PC-9 (cell line): ENCODE data around the gene MTERF1. TPM values are rescaled to one million over a fixed set of nuclear protein-coding genes. Genes with fewer than 3 reads are reported as not detected.

Source experiments
- Bru-seq: library from RNA; stranded (reverse); fragments of 400-500 nt; gene quantifications from one replicate; lab custom pipeline; 2021; lab: Mats Ljungman, UMichigan
- BruChase-seq, 2 experiments: library from RNA; stranded (reverse); fragments of 400-500 nt; gene quantifications; one replicate each; lab custom pipeline; 2021; lab: Mats Ljungman, UMichigan
- BruUV-seq: library from RNA; stranded (reverse); fragments of 400-500 nt; replicated peaks from 2 replicates; lab custom pipeline; 2021; lab: Mats Ljungman, UMichigan
- CTCF ChIA-PET: fragments of 300-600 bp; sonication (Branson Sonifier 250); formaldehyde crosslinking; loops from one replicate; lab custom pipeline; 2022; ENCODE audit warnings: antibody characterized with exemption; lab: Charles Lee
- POLR2A ChIA-PET: fragments of 300-600 bp; sonication (Branson Sonifier 250); formaldehyde crosslinking; loops from one replicate; lab custom pipeline; 2022; ENCODE audit warnings: antibody characterized with exemption; ENCODE audit not compliant: unreplicated experiment; lab: Charles Lee
- DNase-seq, 2 experiments: peaks; one replicate each; pipeline versions ENCODE4 v3.0.0 to v3.0.0-alpha.2; 2015 to 2022; ENCODE audit warnings: mixed read lengths in 1 of 2
- H2AFZ ChIP-seq: fragments of 200-600 bp; sonication (generic); 2 replicates; pipeline ENCODE4 v1.8.1; 2017; ENCODE audit warnings: antibody characterized with exemption
- H3F3A ChIP-seq: fragments of 200-600 bp; sonication (generic); 2 replicates; pipeline ENCODE4 v1.8.1; 2017; ENCODE audit warnings: antibody characterized with exemption, mild to moderate bottlenecking, low read depth; ENCODE audit not compliant: insufficient read depth
- H3K27ac ChIP-seq: fragments of 200-600 bp; sonication (generic); 2 replicates; pipeline ENCODE4 v1.6.1; 2016; ENCODE audit warnings: mixed run types
- H3K27me3 ChIP-seq: fragments of 200-600 bp; sonication (generic); 2 replicates; pipeline ENCODE4 v1.6.1; 2016; ENCODE audit warnings: low read depth, mixed run types; ENCODE audit not compliant: insufficient read depth
- H3K36me3 ChIP-seq: fragments of 200-600 bp; sonication (generic); 2 replicates; pipeline ENCODE4 v1.6.1; 2016; ENCODE audit warnings: low read depth, mixed run types
- H3K4me1 ChIP-seq: fragments of 200-600 bp; sonication (generic); replicated peaks from 2 replicates; pipeline ENCODE4 v1.6.1; 2016; ENCODE audit warnings: mixed run types; ENCODE audit not compliant: insufficient read depth
- H3K4me2 ChIP-seq: fragments of 200-600 bp; sonication (generic); 2 replicates; pipeline ENCODE4 v1.6.1; 2017; ENCODE audit warnings: mixed run types
- H3K4me3 ChIP-seq: fragments of 200-600 bp; sonication (generic); 2 replicates; pipeline ENCODE4 v1.6.1; 2016; ENCODE audit warnings: mixed run types
- H3K79me2 ChIP-seq: fragments of 200-600 bp; sonication (generic); 2 replicates; pipeline ENCODE4 v1.6.1; 2017; ENCODE audit warnings: low read depth, mixed run types
- H3K9me2 ChIP-seq: fragments of 200-600 bp; sonication (generic); 2 replicates; pipeline ENCODE4 v1.8.1; 2017; ENCODE audit warnings: mild to moderate bottlenecking; ENCODE audit not compliant: insufficient read depth
- H3K9me3 ChIP-seq: fragments of 200-600 bp; sonication (generic); 2 replicates; pipeline ENCODE4 v1.8.1; 2016; ENCODE audit warnings: low read depth; ENCODE audit not compliant: insufficient read depth
- H4K20me1 ChIP-seq: fragments of 200-600 bp; sonication (generic); 2 replicates; pipeline ENCODE4 v1.8.1; 2017; ENCODE audit not compliant: insufficient read depth
- EZH2 ChIP-seq: fragments of 200-600 bp; sonication (generic); IDR thresholded peaks from 2 replicates; pipeline ENCODE4 v1.8.0; 2017; ENCODE audit warnings: antibody characterized with exemption, low read depth
- intact Hi-C: fragments of 100-400 bp; cut with micrococcal nuclease; formaldehyde crosslinking; loops from one replicate; pipeline ENCODE4 v1.10.0; 2022; ENCODE audit not compliant: unreplicated experiment
- long read RNA-seq: library from polyadenylated mRNA; stranded (forward); transcript quantifications from one replicate; pipeline ENCODE4 v2.0.0, GENCODE V29; 2022
- total RNA-seq: library from RNA; stranded (reverse); gene quantifications from 2 replicates; pipeline ENCODE4 v1.2.3, GENCODE V29; 2021
- TF ChIP-seq, protein P1 (sequence below): fragments of 200-600 bp; sonication (generic); conservative IDR thresholded peaks from 2 replicates; pipeline ENCODE4 v1.6.1; 2017; ENCODE audit warnings: mixed run types, antibody characterized with exemption, mild to moderate bottlenecking, moderate library complexity

Gene MTERF1, protein sequence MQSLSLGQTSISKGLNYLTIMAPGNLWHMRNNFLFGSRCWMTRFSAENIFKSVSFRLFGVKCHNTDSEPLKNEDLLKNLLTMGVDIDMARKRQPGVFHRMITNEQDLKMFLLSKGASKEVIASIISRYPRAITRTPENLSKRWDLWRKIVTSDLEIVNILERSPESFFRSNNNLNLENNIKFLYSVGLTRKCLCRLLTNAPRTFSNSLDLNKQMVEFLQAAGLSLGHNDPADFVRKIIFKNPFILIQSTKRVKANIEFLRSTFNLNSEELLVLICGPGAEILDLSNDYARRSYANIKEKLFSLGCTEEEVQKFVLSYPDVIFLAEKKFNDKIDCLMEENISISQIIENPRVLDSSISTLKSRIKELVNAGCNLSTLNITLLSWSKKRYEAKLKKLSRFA
- total RNA-seq (16.9 and 17.5 TPM in 2 replicates), Bru-seq, nascent RNA (percentile 93 among the genes with signal in this experiment), BruChase-seq, experiment 1, labeled RNA remaining after a 2-hour chase (percentile 97 among the genes with signal in this experiment), BruChase-seq, experiment 2, labeled RNA remaining after a 6-hour chase (percentile 89 among the genes with signal in this experiment)
- long read RNA-seq, transcript MTERF1-201 (3 exons, 1,997 nt), result major isoform, 15 of 32 reads
- long read RNA-seq, partial matches to known transcripts, result 1 of 32 reads
- long read RNA-seq, other reads (novel, unspliced or antisense), result 11 of 32 reads

DNA sequence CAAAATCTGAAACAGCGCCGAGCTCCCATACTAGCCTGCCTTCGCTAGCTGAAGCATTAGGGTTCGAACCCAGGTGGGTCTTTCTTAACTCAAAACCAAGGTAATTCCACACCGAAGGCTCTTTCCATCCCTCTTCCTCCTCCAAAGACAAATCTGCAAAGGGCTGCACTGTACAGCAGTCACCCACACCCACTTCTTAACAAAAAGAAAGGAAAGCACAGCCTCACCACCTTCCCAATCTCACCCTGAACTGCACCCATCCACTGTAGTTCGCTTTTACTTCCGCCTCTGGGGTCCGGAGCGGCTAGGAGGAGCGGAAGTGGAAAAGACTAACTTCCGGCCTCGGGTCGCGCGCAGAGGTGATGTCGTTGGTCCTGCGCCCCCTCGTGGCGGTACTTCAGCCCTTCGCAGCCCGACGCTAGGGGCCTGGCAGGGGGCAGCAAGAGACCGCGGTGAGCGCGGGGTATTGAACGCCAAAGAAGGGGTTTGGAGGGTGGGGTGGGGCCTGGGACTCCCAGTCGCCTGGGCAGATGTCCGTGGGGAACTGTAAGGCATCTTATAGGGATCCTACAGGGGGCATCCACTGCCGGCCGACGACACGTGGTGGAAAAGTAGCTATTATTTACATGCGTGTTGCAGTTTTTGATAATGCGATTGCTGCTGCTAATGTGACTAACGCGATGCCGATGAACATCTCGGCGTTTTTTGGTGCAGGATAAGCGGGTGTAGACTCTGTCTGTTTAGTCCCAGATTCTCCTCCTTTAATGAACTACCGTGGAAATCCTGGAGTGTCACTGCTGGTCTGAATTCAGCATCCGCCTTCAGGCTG lies at the start of gene MTERF1:
Gene MTERF1 (minus strand): TSS at position 290 of the 829 bp plus-strand sequence. CDS start 619 bp downstream, outside the sequence.
- H3K4me2 ChIP-seq, result peak within 1 kb of the TSS; percentile 77
- TF ChIP-seq, protein P1, sequence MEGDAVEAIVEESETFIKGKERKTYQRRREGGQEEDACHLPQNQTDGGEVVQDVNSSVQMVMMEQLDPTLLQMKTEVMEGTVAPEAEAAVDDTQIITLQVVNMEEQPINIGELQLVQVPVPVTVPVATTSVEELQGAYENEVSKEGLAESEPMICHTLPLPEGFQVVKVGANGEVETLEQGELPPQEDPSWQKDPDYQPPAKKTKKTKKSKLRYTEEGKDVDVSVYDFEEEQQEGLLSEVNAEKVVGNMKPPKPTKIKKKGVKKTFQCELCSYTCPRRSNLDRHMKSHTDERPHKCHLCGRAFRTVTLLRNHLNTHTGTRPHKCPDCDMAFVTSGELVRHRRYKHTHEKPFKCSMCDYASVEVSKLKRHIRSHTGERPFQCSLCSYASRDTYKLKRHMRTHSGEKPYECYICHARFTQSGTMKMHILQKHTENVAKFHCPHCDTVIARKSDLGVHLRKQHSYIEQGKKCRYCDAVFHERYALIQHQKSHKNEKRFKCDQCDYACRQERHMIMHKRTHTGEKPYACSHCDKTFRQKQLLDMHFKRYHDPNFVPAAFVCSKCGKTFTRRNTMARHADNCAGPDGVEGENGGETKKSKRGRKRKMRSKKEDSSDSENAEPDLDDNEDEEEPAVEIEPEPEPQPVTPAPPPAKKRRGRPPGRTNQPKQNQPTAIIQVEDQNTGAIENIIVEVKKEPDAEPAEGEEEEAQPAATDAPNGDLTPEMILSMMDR, result peak; percentile 94
- no peak for TF ChIP-seq EZH2
- CTCF ChIA-PET, result interaction anchor here (0.6 to 2.3 kb wide), 9 partner anchors 12 to 648 kb away, joined by 3 to 16 read pairs (median 3); partner anchors contain the start of genes PEX1 and RBM48
- no TSS peak for BruUV-seq
- peak within 1 kb of the TSS; percentile 98 for H2AFZ ChIP-seq
- no peaks in the 10 kb centered on the region for H3K36me3 ChIP-seq
- H3K4me3 ChIP-seq, result peak within 1 kb of the TSS; percentile 95
- no peaks in the 10 kb centered on the region for H3K27me3 ChIP-seq
- no peaks in the 10 kb centered on the region for H3K9me2 ChIP-seq
- no peaks in the 10 kb centered on the region for H4K20me1 ChIP-seq
- 0 out of 2 replicates have a peak within 1 kb of the TSS, but pooled peaks have one; percentile 35 for H3K27ac ChIP-seq
- peaks cover 12% of the 10 kb centered on the region; the same call in 1 of the 2 replicates for H3K4me1 ChIP-seq
- no peaks in the 10 kb centered on the region for H3K9me3 ChIP-seq
- DNase-seq, result peak; percentile 76 to 94
- no peaks in the 10 kb centered on the region for H3F3A ChIP-seq
- peaks cover 21% of the 10 kb centered on the region for H3K79me2 ChIP-seq
- POLR2A ChIA-PET, result interaction anchor here (0.6 to 1.0 kb wide), 3 partner anchors 50 to 697 kb away, joined by 3 to 4 read pairs (median 4); no protein-coding TSS in a partner anchor
- intact Hi-C loops, result loop anchor here (1.0 to 2.0 kb wide), 9 partner anchors 50 to 798 kb away; partner anchors contain the start of genes AKAP9, GATAD1, LRRD1 and PEX1

DNA sequence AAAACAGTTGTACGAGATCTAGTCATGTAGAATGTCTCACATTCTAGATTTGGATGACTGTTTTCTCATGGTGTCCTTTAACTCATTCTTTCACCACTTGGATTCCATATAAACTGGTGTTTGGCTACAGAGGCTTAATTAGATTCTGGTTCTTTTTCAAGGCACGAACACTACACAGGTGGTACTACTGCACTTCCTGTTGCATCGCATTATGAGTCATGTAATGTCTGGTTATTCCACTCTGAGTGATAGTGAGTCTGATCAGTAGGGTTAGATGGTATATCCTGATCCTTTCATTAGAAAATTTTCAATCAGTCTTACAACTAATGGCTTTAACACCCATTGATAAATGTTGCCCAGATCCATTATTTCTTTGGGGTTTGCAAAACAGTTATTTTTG lies 49.0 kb upstream of the MTERF1 start:
- POLR2A ChIA-PET, result no interaction called here
- TF ChIP-seq EZH2, result no peak
- TF ChIP-seq, protein P1, result no peak
- no peaks in the 10 kb centered on the region for H3K79me2 ChIP-seq
- no peaks in the 10 kb centered on the region for H3K9me2 ChIP-seq
- CTCF ChIA-PET, result no interaction called here
- peak overlapping the region; percentile 72; the same call in 1 of the 2 replicates for H2AFZ ChIP-seq
- peaks cover 5% of the 10 kb centered on the region; the same call in 1 of the 2 replicates for H3K9me3 ChIP-seq
- H3K4me2 ChIP-seq, result peak overlapping the region; percentile 44
- no peaks in the 10 kb centered on the region for H4K20me1 ChIP-seq
- H3K27me3 ChIP-seq, result no peaks in the 10 kb centered on the region
- H3F3A ChIP-seq, result no peaks in the 10 kb centered on the region
- H3K4me1 ChIP-seq, result peaks cover 8% of the 10 kb centered on the region
- H3K4me3 ChIP-seq, result no peak overlapping the region
- no peaks in the 10 kb centered on the region for H3K36me3 ChIP-seq
- intact Hi-C loops, result no loop called here
- H3K27ac ChIP-seq, result no peak overlapping the region
- no peak for DNase-seq
- no TSS peak for BruUV-seq
